Muscle of leg (tissue), 11 donors: ENCODE measurements around the gene TCEANC2. TPM values are rescaled to one million over a fixed set of nuclear protein-coding genes. Genes with fewer than 3 reads are reported as not detected.
A peak's percentile ranks its signal among the peaks of the same experiment; 100 is the strongest.

Experiments used
- DNase-seq: peaks from one replicate; pipeline ENCODE4 v3.0.0; 2013
- H3K27ac ChIP-seq: one replicate; pipeline ENCODE4 v1.5.1; 2013; ENCODE audit warnings: mild to moderate bottlenecking, low read length, control low read depth
- H3K27me3 ChIP-seq: one replicate; pipeline ENCODE4 v1.6.1; 2013; ENCODE audit warnings: low read length; ENCODE audit not compliant: control insufficient read depth, insufficient read depth
- H3K36me3 ChIP-seq: one replicate; pipeline ENCODE4 v1.6.1; 2013; ENCODE audit warnings: low read length; ENCODE audit not compliant: control insufficient read depth, insufficient read depth
- H3K4me1 ChIP-seq: one replicate; pipeline ENCODE4 v1.6.1; 2013; ENCODE audit warnings: low read length; ENCODE audit not compliant: control insufficient read depth, insufficient read depth
- H3K4me3 ChIP-seq: one replicate; pipeline ENCODE4 v1.5.1; 2013; ENCODE audit warnings: low read length, control low read depth
- H3K9me3 ChIP-seq: replicated peaks from 2 replicates; pipeline ENCODE4 v1.6.1; 2013; ENCODE audit warnings: low read depth, low read length; ENCODE audit not compliant: control insufficient read depth
- whole genome bisulfite sequencing: methylation state at CpG from one replicate; pipeline ENCODE4 v1.1.5; 2013; ENCODE audit warnings: missing lambda C conversion rate; ENCODE audit not compliant: insufficient coverage; 5-methylcytosine and 5-hydroxymethylcytosine counted together
- polyA plus RNA-seq, 8 donors: library from polyadenylated mRNA; unstranded; fragments of 120-200 nt; gene quantifications; one replicate each; pipeline versions ENCODE4 v1.2.1 to v1.2.3, GENCODE V29; 2013; ENCODE audit warnings: inconsistent platforms in 1 of 8, low replicate concordance in 1 of 8; ENCODE audit not compliant: insufficient read length in 8 of 8, insufficient read depth in 1 of 8
- total RNA-seq: library from RNA; stranded (reverse); fragments of 120-200 nt; gene quantifications from one replicate; pipeline ENCODE4 v1.2.4, GENCODE V29; 2013

TCEANC2 gene
- total and polyA plus RNA-seq, 9 donors: 4.0 to 6.2 (median 4.8) TPM

DNA sequence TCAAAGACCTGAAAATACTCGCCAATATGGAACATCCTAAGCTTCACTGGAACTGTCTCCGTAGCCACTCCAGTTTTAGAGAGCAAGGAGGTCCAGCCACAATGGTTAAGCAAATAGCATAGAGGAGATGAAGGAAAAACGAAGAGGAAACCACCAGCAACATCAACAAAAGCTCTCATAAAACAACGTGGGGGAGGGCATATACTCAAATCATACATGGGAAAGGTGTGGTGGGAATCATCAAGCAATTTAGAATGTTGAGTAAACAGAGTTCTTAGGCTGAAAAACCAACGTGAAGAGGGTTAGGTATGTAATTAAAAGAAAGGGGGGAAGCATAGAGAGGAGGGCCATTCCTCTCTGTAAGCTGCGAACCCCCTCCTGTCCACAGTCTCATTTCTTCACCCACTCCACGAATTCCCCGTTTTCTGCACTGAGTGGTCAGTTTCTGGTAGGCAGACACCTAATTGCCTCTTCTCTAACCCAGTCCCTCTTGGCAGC lies 1.4 kb upstream of the TCEANC2 start:
- Histone ChIP-seq H3K27me3 (no peaks in the 10 kb centered on the region), H3K4me3 (peak overlapping the region; percentile 85), H3K36me3 (peaks cover 2% of the 10 kb centered on the region), H3K9me3 (no peaks in the 10 kb centered on the region), H3K4me1 (peaks cover 10% of the 10 kb centered on the region), H3K27ac (peak overlapping the region; percentile 97)
- WGBS: 0% methylated on average over 3 of the region's 8 CpGs
- DNase-seq: peak; percentile 25

DNA sequence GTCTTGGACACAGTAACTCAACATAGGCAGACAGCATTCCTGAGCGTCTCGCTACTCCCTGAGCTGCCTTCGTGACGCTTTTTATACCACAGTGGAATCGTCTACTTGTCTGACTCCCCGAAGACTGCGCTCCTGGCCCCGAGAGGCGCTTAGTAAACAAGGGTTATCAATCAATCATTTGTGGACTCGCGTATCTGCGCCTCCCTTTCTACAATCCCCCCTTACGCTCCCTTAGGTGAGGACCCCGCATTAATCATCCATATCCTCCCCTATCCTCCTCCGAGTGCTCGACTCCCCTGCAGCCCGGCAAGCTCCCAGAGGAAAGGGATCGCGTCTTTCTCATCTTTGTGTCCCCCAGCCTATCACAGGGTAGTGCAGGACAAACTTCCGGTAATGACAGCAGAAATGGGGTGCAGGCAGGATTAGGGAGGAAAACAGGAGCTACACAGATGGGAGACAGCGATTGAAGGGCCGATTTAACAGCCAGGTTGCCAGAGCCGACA lies 926 bp upstream of the TCEANC2 start:
- peaks cover 2% of the 10 kb centered on the region for H3K36me3 ChIP-seq
- H3K4me3 ChIP-seq: peak overlapping the region; percentile 85
- no peaks in the 10 kb centered on the region for H3K9me3 ChIP-seq
- peak overlapping the region; percentile 97 for H3K27ac ChIP-seq
- peak; percentile 67 for DNase-seq
- no peaks in the 10 kb centered on the region for H3K27me3 ChIP-seq
- under 1% methylated on average over 17 of the region's 23 CpGs for WGBS
- peaks cover 9% of the 10 kb centered on the region for H3K4me1 ChIP-seq

DNA sequence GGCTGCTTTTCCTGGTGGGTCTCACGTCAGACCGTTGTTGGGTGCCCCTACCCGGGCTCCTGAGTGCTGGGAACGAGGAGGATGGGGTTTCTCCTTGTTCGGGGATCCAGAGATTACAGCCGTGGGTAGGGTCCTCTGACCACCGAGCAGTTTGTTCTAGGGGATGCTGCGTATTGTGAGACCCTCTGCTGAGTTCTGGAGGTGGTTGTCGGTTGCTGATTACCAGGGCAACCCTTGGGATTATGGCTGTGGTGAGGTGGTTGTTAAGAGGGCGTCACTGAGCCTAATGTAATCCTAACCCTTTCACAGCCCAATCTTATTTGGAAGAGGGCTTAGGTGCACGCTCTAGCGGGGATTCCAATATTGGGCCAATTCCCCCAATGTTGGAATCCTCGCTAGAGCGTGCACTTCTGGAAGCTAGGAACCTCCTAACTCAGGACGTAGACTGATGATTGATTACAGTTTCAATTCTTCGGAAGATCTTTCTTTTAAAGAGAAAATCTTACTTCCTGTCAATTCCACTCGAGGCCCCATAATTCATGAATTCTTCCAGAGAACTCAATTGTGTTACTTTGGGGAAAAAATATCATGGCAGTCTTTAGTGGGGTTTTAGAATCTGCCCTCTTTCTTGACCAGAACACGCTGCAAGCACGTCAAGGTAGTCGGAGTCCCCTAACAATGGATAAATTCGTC lies 483 bp downstream of the TCEANC2 start:
- 17% methylated on average over 12 of the region's 21 CpGs for WGBS
- Histone ChIP-seq H3K9me3 (no peaks in the 10 kb centered on the region), H3K4me1 (peaks cover 8% of the 10 kb centered on the region), H3K27me3 (no peaks in the 10 kb centered on the region), H3K27ac (peak overlapping the region; percentile 97), H3K4me3 (peak overlapping the region; percentile 85), H3K36me3 (peaks cover 2% of the 10 kb centered on the region)
- DNase-seq: peak; percentile 56

DNA sequence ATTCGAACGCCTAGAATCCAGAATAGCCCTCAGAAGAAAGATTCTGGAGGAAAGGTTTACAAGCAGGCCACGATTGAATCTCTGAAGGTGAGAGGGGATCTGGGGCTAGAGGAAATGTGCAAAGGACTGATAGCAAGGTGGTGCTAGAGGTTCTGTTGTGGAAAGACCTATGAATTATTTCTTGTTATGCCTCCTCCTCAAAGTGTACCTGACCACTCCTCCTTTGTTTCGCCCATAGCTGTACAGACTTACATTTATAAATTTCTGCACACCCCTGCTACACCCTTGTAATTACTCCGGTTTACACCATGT lies 986 bp downstream of the TCEANC2 start:
- WGBS: 0% methylated on average over 1 of the region's 5 CpGs

DNA sequence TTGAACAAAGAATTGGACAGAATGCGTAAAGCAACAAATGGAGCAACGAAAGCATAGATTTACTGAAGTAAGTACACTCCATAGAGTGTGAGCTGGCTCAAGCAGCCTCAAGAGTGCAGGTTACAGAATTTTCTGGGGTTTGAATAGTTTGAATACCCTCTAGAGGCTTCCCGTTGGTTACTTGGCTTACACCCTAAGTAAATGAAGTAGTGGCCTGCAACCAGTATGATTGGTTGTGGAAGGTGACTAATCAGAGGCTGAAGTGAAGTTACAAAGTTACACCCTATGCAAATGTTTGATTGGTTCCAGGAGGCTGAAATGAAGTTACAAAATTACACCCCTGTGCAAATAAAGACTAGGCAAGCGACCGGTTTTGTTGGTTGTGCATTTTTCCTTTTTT lies 10.9 kb downstream of the TCEANC2 start:
- no peaks in the 10 kb centered on the region for H3K27me3 ChIP-seq
- H3K9me3 ChIP-seq: no peaks in the 10 kb centered on the region
- H3K27ac ChIP-seq: no peak overlapping the region
- 93% methylated on average over 2 of the region's 5 CpGs for WGBS
- H3K4me1 ChIP-seq: no peaks in the 10 kb centered on the region
- no peak overlapping the region for H3K4me3 ChIP-seq
- no peaks in the 10 kb centered on the region for H3K36me3 ChIP-seq
- DNase-seq: peak; percentile 35

More for the DNA sequence above, 986 bp downstream of the TCEANC2 start:
- DNase-seq: peak; percentile 16
- Histone ChIP-seq H3K27ac (peak overlapping the region; percentile 97), H3K36me3 (peaks cover 2% of the 10 kb centered on the region), H3K9me3 (no peaks in the 10 kb centered on the region), H3K27me3 (no peaks in the 10 kb centered on the region), H3K4me1 (peaks cover 8% of the 10 kb centered on the region), H3K4me3 (peak overlapping the region; percentile 85)

DNA sequence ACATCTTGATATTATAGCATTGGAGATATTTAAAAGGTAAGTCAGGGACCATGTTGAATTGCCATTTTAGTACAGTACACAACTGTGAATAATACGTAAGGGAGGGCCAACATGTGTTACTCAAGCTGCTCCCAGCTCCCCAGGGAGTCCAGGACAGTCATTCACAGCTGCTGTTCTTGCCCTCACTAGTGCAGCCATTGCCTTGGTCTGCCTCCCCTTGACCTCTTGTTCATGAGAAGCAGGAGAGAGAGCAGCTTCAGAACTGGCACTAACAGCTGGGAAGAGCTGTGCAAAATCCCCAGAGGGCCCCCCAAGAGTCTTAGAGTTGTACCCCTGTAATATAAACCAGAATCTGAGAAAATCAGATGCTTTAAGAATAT lies 16.4 kb downstream of the TCEANC2 start:
- WGBS: no CpG with 5 or more reads among the region's 1 CpG
- H3K36me3 ChIP-seq: peaks cover 6% of the 10 kb centered on the region
- DNase-seq: peak; percentile 46
- H3K27ac ChIP-seq: no peak overlapping the region
- no peaks in the 10 kb centered on the region for H3K9me3 ChIP-seq
- H3K4me1 ChIP-seq: peaks cover 3% of the 10 kb centered on the region
- no peak overlapping the region for H3K4me3 ChIP-seq
- no peaks in the 10 kb centered on the region for H3K27me3 ChIP-seq

DNA sequence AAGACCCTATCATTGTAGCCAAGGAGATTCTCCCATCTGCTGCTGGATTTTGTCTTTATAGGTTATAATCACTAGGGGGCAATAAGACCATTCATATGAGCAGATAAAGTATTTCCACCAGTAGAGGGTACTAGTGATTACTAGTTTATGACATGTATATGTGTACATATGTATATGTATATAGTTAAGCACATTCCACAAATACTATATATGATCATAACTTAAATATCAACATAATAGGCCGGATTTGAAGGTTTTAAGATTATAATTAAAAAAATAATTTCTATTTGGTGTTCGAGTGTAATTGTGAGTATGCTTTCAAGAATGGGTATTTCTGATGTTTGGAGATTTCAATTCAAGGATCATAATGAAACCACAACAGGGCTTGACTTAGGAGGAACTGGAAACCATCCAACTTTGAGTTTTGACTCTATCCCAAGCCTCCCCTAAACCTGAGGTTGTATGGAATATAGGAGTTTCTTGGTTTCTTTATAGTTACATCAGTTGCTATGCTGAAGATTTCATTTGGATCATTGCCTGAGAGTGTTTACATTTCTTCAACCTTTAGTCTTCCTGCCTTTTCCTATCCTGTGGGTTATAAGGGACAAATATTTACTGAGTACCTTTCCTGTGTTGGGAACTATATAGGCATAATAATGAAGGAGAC lies 16.9 kb downstream of the TCEANC2 start:
- Histone ChIP-seq H3K4me1 (peaks cover 3% of the 10 kb centered on the region), H3K27me3 (no peaks in the 10 kb centered on the region), H3K27ac (no peak overlapping the region), H3K4me3 (no peak overlapping the region), H3K36me3 (peaks cover 6% of the 10 kb centered on the region), H3K9me3 (no peaks in the 10 kb centered on the region)
- WGBS: no CpG with 5 or more reads among the region's 2 CpGs
- peak; percentile 79 for DNase-seq

DNA sequence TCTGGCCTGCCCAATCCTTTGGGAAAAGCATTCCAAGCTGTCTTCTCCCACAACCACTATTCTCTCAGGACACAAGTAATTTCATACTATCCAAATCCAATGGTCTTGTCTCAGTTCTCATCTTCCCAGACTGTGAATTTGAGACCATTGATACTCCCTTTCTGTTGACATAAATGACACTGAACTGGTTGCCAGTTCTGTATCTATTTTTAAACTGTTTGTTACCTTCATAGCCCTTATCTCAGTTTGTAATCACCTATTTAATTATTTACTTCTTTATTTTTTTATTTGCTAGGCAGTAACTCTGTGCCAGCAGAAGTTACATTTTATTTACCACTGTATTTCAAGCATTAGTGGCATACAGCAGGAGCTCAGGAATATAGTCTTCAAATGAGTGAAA lies 24.0 kb downstream of the TCEANC2 start:
- no peak for DNase-seq
- no peaks in the 10 kb centered on the region for H3K9me3 ChIP-seq
- H3K27me3 ChIP-seq: no peaks in the 10 kb centered on the region
- no peaks in the 10 kb centered on the region for H3K4me1 ChIP-seq
- peaks cover 3% of the 10 kb centered on the region for H3K36me3 ChIP-seq
- no peak overlapping the region for H3K4me3 ChIP-seq
- no peak overlapping the region for H3K27ac ChIP-seq

DNA sequence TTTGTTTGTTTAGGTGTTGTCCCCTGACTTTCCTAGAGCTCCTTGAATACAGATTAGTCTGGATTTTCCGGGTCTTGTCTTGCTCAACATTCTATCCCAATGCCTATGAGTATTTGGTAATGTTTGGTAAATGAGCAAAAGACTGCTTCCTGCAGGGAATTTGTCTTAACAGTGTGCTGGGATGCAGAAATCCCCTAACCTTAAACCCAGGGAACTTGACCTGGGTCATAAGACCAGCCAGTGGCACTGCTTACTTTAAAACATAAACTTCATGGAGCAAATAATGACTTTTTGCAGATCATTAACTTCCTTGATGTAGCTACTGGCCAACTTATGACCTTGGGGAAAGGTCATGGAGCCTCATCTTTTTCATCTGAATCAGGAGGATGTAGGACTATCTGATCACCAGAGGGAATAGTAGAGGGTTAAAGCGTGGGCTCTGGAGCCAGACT lies 27.2 kb downstream of the TCEANC2 start:
- no peak overlapping the region for H3K27ac ChIP-seq
- no peaks in the 10 kb centered on the region for H3K9me3 ChIP-seq
- no peaks in the 10 kb centered on the region for H3K36me3 ChIP-seq
- no peaks in the 10 kb centered on the region for H3K4me1 ChIP-seq
- no peaks in the 10 kb centered on the region for H3K27me3 ChIP-seq
- no CpG with 5 or more reads among the region's 2 CpGs for WGBS
- H3K4me3 ChIP-seq: no peak overlapping the region
- DNase-seq: no peak

DNA sequence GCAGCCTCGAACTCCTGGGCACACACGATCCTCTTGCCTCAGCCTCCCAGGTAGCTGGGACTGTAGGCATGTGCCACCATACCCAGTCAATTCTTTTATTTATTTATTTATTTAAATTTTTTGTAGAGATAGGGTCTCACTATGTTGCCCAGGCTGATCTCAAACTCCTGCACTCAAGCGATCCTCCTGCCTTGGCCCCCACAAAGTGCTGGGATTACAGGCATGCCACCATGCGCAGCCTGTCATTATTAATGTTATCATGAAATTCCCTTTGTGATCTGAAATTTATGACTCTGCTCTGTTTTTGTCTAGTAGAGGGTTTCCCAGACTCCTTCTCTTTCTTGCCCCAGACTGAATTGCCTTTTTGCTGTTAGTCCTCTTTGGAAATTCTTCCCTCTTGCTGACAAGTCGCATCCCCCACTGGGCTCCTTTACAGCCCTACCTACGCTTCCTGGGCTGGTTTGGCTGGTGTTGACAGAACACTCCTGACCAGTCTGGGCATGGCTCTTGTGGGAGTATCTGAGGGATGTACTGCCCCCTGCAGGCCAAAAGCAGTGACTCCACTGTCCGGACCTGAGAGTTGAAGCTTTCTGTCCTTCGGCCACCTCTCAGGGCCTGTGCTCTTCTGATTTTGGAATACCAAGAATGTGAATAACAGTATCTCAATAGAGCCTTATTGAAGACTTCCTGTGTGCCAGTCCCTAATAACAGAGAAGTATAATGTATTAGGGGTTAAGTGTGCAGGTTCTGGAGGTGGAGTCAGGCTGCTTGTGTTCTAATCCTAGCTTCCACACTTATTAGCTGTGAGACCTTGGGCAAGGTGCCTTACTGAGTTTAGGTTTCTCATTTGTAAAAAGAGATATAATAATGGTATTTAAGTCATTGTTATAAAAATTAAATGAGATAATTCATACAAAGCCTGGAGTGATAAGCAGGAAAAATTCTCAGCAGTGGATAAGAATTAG lies 28.2 kb downstream of the TCEANC2 start:
- no peaks in the 10 kb centered on the region for H3K27me3 ChIP-seq
- no peaks in the 10 kb centered on the region for H3K4me1 ChIP-seq
- 88% methylated on average over 2 of the region's 8 CpGs for WGBS
- H3K27ac ChIP-seq: no peak overlapping the region
- no peak overlapping the region for H3K4me3 ChIP-seq
- no peaks in the 10 kb centered on the region for H3K36me3 ChIP-seq
- no peaks in the 10 kb centered on the region for H3K9me3 ChIP-seq
- peak; percentile 12 for DNase-seq
